HUES48 (cell line): ENCODE data around the gene GTF2I.
"Not testable (repeated sequence)": the region's sequence is repeated elsewhere in the genome, so short reads cannot be mapped to it uniquely, and the experiment has no call there.

Experiments
- H3K27ac ChIP-seq: one replicate; pipeline ENCODE4 v1.7.0; 2013; ENCODE audit warnings: low read depth, low read length, inconsistent platforms
- H3K27me3 ChIP-seq: 2 replicates; pipeline ENCODE4 v1.6.1; 2013; ENCODE audit warnings: mild to moderate bottlenecking, low read length; ENCODE audit not compliant: control insufficient read depth, insufficient read depth
- H3K36me3 ChIP-seq: 2 replicates; pipeline ENCODE4 v1.6.1; 2013; ENCODE audit warnings: low read length; ENCODE audit not compliant: control insufficient read depth, insufficient read depth
- H3K4me1 ChIP-seq: 2 replicates; pipeline ENCODE4 v1.6.1; 2013; ENCODE audit warnings: mild to moderate bottlenecking, low read length; ENCODE audit not compliant: control insufficient read depth, insufficient read depth
- H3K4me3 ChIP-seq: 2 replicates; pipeline ENCODE4 v1.5.1; 2013; ENCODE audit warnings: mild to moderate bottlenecking, low read depth, low read length
- H3K9ac ChIP-seq: 2 replicates; pipeline ENCODE4 v1.6.1; 2013; ENCODE audit warnings: mild to moderate bottlenecking, low read depth, low read length, moderate library complexity
- H3K9me3 ChIP-seq: 2 replicates; pipeline ENCODE4 v1.6.1; 2013; ENCODE audit warnings: low read length; ENCODE audit not compliant: control insufficient read depth, insufficient read depth

Gene GTF2I

DNA sequence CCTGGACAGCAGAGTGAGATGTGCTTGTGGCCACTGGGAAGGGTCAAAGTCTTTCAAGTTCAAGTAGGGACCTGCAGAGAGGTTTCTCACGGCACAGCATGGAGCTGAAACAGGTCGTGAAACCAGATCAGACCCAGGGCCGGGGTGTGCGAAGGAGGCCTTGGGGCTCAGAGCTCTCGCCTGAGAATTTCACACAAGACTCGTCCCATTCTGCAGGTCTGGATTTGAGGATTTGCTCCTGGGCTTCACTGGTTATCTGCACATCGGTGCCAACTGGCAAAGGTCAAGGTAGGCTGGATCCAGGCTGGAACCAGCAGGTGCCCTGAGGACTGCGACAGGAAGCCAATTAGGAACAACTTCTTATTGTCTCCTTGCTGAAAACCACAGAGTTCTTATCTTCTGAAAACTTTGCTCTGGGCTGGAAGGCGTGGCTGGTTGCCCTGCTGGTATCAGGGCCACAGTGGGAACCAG lies 24.0 kb upstream of the GTF2I start:
- Histone ChIP-seq H3K4me3 (no peak overlapping the region), H3K9me3 (no peaks in the 10 kb centered on the region), H3K9ac (no peak overlapping the region), H3K36me3 (no peaks in the 10 kb centered on the region), H3K27ac (no peak overlapping the region), H3K4me1 (peaks cover under 1% of the 10 kb centered on the region; the same call in 1 of the 2 replicates), H3K27me3 (no peaks in the 10 kb centered on the region)

DNA sequence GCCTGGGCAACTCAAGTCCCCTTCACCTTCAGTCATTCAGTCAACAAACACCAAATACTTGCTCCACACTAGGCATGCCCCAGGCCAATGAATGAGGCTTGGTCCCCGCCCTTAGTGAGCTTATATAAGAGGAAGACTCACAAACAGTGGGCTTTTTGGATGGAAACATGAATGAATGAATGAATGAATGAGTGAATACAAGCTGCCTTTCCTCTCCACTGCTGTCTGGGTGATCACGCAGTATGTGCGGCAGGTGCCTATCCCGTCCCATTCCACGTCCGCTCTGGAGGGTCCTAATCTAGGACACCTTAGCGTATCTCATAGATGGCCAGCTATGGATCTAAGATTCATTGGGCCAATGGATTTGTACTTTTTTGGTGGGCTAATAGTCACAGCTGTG lies 19.8 kb upstream of the GTF2I start:
- Histone ChIP-seq H3K9me3 (no peaks in the 10 kb centered on the region), H3K9ac (no peak overlapping the region), H3K36me3 (no peaks in the 10 kb centered on the region), H3K27ac (no peak overlapping the region), H3K4me3 (no peak overlapping the region), H3K27me3 (no peaks in the 10 kb centered on the region), H3K4me1 (no peaks in the 10 kb centered on the region)

DNA sequence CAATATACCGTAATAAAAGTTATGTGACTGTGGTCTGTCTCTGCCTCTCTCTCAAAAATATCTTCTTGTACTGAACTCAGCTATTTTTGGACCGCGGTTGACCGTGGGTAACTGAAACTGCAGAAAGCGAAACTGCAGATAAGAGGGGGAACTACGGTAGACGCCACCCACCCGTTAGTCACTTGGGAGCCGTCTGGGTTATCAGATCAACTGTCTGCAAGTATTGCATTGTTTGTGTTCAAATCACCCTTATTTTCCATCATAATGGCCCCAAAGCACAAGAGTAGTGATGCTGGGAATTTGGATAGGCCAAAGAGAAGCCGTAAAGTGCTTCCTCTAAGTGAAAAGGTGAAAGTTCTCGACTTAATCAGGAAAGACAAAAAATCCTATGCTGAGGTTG lies 7.5 kb upstream of the GTF2I start:
- H3K9ac ChIP-seq, H3K9me3 ChIP-seq, H3K27me3 ChIP-seq, H3K36me3 ChIP-seq: not testable (repeated sequence)
- H3K4me3 ChIP-seq: peak overlapping the region; percentile 41
- H3K27ac ChIP-seq: peak overlapping the region; percentile 50
- H3K4me1 ChIP-seq: peaks cover 16% of the 10 kb centered on the region

DNA sequence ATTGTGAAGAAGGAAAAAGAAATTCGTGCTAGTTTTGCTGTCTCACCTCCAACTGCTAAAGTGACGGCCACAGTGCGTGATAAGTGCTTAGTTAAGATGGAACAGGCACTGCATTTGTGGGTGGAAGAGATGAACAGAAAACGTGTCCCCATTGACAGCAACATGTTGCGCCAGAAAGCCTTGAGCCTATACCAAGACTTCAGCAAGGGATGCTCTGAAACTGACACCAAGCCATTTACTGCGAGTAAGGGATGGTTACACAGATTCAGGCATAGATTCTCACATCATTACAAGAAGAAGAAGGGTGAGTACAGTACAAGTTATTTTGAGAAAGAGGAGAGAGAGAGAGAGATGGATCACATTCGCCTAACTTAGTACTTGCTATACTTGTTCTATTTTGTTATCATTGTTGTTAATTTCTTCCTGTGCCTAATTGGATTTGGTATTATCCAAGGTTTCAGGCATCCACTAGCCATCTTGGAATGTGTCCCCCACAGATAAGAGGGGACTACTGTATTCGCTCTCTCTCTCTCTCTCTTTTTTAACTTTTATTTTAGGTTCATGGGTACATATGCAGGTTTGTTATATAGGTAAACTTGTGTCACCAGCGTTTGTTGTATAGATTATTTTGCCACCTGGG lies 6.9 kb upstream of the GTF2I start:
- H3K27me3 ChIP-seq, H3K9ac ChIP-seq, H3K36me3 ChIP-seq, H3K9me3 ChIP-seq: not testable (repeated sequence)
- peaks cover 21% of the 10 kb centered on the region for H3K4me1 ChIP-seq
- peak overlapping the region; percentile 41; the same call in 1 of the 2 replicates for H3K4me3 ChIP-seq
- H3K27ac ChIP-seq: peak overlapping the region; percentile 60

DNA sequence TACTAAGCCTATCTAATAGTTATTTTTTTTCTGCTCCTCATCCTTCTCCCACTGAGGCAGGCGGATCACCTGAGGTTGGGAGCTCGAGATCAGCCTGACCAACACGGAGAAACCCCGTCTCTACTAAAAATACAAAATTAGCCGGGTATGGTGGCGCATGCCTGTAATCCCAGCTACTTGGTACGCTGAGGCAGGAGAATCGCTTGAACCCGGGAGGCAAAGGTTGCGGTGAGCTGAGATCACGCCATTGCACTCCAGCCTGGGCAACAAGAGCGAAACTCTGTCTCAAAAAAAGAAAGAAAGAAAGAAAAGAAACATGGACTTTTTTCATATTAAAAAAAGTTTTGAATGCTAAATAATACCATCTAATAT lies 6.4 kb upstream of the GTF2I start:
- not testable (repeated sequence) for H3K9ac ChIP-seq, H3K9me3 ChIP-seq, H3K27me3 ChIP-seq, H3K27ac ChIP-seq, H3K36me3 ChIP-seq
- H3K4me3 ChIP-seq: peak overlapping the region; percentile 41; the same call in 1 of the 2 replicates
- H3K4me1 ChIP-seq: peaks cover 26% of the 10 kb centered on the region

DNA sequence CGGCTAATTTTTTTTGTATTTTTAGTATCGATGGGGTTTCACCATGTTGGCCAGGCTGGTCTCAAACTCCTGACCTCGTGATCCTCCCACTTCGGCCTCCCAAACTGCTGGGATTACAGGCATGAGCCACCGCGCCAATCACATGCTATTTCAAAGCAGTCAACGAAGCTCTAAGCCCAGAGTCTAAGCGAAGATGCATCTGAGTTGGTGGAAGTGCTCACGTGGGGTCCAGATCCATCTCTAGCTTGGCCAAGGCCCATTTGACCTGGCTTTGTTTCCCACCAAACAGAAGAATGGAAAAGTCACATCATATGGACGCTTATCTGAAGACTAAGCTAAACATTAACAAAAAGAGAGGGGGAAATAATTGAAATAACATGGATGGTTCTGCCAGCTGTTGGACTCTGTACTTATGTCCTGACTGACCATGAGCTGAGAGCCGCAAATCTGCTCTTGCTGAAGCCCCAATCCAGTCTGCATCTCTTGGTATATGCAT lies 3.8 kb upstream of the GTF2I start:
- Histone ChIP-seq H3K27ac (no peak overlapping the region), H3K4me1 (peaks cover 30% of the 10 kb centered on the region), H3K9ac (no peak overlapping the region), H3K36me3 (no peaks in the 10 kb centered on the region), H3K9me3 (no peaks in the 10 kb centered on the region), H3K27me3 (no peaks in the 10 kb centered on the region), H3K4me3 (no peak overlapping the region)

DNA sequence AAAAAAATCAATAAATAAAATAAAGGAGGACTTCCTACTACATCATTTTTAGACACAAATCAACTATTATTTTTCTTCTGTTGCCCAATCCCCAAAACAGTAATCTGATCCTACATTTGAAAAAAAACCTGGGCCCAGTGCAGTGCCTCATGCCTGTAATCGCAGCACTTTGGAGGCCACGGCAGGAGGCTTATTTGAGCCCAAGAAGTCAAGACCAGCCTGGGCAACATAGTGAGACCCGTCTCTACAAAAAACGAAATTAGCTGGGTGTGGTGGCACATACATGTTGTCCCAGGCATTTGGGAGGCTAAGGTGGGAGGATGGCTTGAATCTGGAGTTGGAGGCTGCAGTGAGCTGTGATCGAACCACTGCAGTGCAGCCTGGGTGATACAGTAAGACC lies 2.7 kb upstream of the GTF2I start:
- Histone ChIP-seq H3K4me1 (peaks cover 25% of the 10 kb centered on the region), H3K9ac (no peak overlapping the region)

DNA sequence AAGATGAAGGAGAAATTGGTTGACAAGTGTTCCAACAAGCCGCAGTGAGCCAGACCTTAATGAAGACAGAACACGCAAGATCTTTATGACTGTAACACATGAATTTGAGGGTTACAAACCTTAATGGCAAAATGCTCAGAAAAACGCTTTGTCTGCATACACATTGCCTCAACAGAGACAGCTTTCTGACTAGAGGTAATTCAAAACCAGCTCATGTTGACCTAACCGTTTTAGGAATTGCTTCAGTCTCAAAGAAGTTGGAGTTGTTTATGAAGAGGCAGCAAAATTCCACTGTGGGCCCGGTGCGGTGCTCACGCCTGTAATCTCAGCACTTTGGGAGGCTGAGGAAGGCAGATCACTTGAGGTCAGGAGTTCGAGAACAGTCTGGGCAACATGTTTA lies 2.2 kb upstream of the GTF2I start:
- H3K27ac ChIP-seq: peak overlapping the region; percentile 100
- no peaks in the 10 kb centered on the region for H3K36me3 ChIP-seq
- H3K9ac ChIP-seq: peak overlapping the region; percentile 70; the same call in 1 of the 2 replicates
- no peak overlapping the region for H3K4me3 ChIP-seq
- H3K4me1 ChIP-seq: peaks cover 25% of the 10 kb centered on the region
- no peaks in the 10 kb centered on the region for H3K9me3 ChIP-seq
- H3K27me3 ChIP-seq: no peaks in the 10 kb centered on the region

More for the DNA sequence above, 2.7 kb upstream of the GTF2I start:
- Histone ChIP-seq H3K27ac (no peak overlapping the region), H3K36me3 (no peaks in the 10 kb centered on the region), H3K27me3 (no peaks in the 10 kb centered on the region), H3K9me3 (no peaks in the 10 kb centered on the region), H3K4me3 (no peak overlapping the region)

DNA sequence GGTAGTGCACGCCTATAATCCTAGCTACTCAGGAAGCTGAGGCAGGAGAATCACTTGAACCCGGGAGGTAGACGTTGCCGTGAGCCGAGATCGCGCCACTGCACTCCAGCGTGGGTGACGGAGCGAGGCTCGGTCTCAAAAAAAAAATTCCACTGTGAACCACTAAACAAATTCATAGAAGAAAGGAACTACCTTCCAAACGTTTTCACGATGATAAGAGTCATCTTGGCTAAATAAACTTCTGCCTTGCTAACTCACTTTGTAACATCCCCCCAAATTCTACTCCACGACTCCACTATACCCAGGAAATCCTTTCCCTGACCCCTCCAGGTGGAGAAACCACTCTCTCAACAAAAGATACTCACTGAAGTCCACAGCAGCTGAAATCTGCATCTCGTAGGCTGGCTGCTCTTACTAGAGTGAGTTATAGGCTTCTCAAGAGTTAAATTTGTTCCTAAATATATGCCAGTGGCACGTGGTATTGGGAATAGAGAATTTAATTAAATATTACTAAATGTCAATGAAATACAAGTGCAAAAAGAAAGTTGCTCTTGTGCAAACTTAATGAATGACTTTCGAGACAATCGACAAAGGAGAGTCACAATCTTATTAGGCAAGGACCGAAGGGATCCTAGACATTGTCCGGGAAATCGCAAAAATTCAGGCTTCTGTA lies 1.6 kb upstream of the GTF2I start:
- H3K4me1 ChIP-seq: peaks cover 23% of the 10 kb centered on the region
- H3K9ac ChIP-seq: peak overlapping the region; percentile 70
- no peaks in the 10 kb centered on the region for H3K36me3 ChIP-seq
- peak overlapping the region; percentile 53 for H3K4me3 ChIP-seq
- peak overlapping the region; percentile 100 for H3K27ac ChIP-seq
- H3K27me3 ChIP-seq: no peaks in the 10 kb centered on the region
- H3K9me3 ChIP-seq: no peaks in the 10 kb centered on the region

DNA sequence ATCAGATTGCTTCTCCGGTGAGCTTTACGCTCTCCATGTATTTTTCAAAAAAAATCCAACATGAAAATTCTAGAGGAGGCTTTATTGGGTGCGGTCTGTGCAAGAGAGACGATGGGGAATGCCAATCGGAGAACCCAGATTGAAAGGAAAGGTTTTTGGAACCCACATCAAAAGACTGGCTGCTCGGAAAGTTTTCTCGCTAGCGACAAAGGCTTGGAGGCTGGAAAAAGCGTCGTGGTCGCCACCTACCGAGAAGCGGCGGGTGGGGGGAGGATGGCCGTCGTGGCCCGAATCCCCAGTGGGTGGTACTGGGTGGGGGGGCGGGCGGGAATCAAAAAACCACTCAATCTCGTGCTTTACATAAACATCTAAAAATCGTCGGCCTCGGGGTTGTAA lies 1.1 kb upstream of the GTF2I start:
- Histone ChIP-seq H3K9ac (peak overlapping the region; percentile 96), H3K4me3 (peak overlapping the region; percentile 78), H3K36me3 (no peaks in the 10 kb centered on the region), H3K27ac (peak overlapping the region; percentile 100), H3K9me3 (no peaks in the 10 kb centered on the region), H3K27me3 (no peaks in the 10 kb centered on the region), H3K4me1 (peaks cover 26% of the 10 kb centered on the region)
